Hematopoietic multipotent progenitor cell treated with erythropoietin and hydrocortisone succinate and interleukin-3 and kit ligand, for 8 days (in vitro differentiated cells): ENCODE results near the gene PAPPA2.

Experiments
- DNase-seq: peaks from one replicate; pipeline ENCODE4 v3.0.0-alpha.2; 2015

PAPPA2 gene

GRCh38 chr1:176499671-176500070, 36.7 kb downstream of the PAPPA2 start:
- DNase-seq, result no peak

GRCh38 chr1:176501599-176501998, 38.6 kb downstream of the PAPPA2 start:
- DNase-seq, result no peak

GRCh38 chr1:176504848-176505553, 42.0 kb downstream of the PAPPA2 start:
- no peak for DNase-seq

GRCh38 chr1:176512966-176513365, 50.0 kb downstream of the PAPPA2 start:
- no peak for DNase-seq

GRCh38 chr1:176515310-176515709, 52.3 kb downstream of the PAPPA2 start:
- DNase-seq, result no peak

GRCh38 chr1:176517484-176517883, 54.5 kb downstream of the PAPPA2 start:
- no peak for DNase-seq

- DNase-seq, result no peak
Measured at GRCh38 chr1:176521211-176521610, 58.2 kb downstream of the PAPPA2 start.

- DNase-seq, result no peak
Measured at GRCh38 chr1:176522310-176522845, 59.4 kb downstream of the PAPPA2 start.

- no peak for DNase-seq
Measured at GRCh38 chr1:176529395-176530090, 66.6 kb downstream of the PAPPA2 start.

GRCh38 chr1:176531036-176531435, 68.1 kb downstream of the PAPPA2 start:
- DNase-seq, result no peak

GRCh38 chr1:176531921-176532897, 69.2 kb downstream of the PAPPA2 start:
- DNase-seq, result no peak

GRCh38 chr1:176533020-176533419, 70.0 kb downstream of the PAPPA2 start:
- DNase-seq, result no peak

- no peak for DNase-seq
Measured at GRCh38 chr1:176536588-176536987, 73.6 kb downstream of the PAPPA2 start.

- DNase-seq, result no peak
Measured at GRCh38 chr1:176539018-176539417, 76.0 kb downstream of the PAPPA2 start.

GRCh38 chr1:176540428-176540827, 77.5 kb downstream of the PAPPA2 start:
- no peak for DNase-seq

- no peak for DNase-seq
Measured at GRCh38 chr1:176541663-176542062, 78.7 kb downstream of the PAPPA2 start.

- no peak for DNase-seq
Measured at GRCh38 chr1:176542352-176542751, 79.4 kb downstream of the PAPPA2 start.

GRCh38 chr1:176543360-176544129, 80.6 kb downstream of the PAPPA2 start:
- no peak for DNase-seq

- no peak for DNase-seq
Measured at GRCh38 chr1:176545034-176545639, 82.2 kb downstream of the PAPPA2 start.

GRCh38 chr1:176546825-176547224, 83.8 kb downstream of the PAPPA2 start:
- no peak for DNase-seq

- no peak for DNase-seq
Measured at GRCh38 chr1:176551146-176551545, 88.2 kb downstream of the PAPPA2 start.
